T-helper 1 cell treated with Interleukin-12 subunit alpha and Interleukin-12 subunit beta and Interleukin-4 antibody, amounts not matched to agents 30 μg/mL and 1 μg/mL, for 36 hours (primary cell): ENCODE data around the gene TINCR.

Experiments used
- H3K27ac Mint-ChIP-seq: one replicate; pipeline ENCODE4 v1.8.0; 2021; ENCODE audit warnings: mild to moderate bottlenecking, mixed read lengths
- H3K27me3 Mint-ChIP-seq: one replicate; pipeline ENCODE4 v1.8.0; 2021; ENCODE audit warnings: low read depth, mixed read lengths
- H3K36me3 Mint-ChIP-seq: one replicate; pipeline ENCODE4 v1.8.0; 2021; ENCODE audit warnings: low read depth, mixed read lengths
- H3K4me1 Mint-ChIP-seq: one replicate; pipeline ENCODE4 v1.8.0; 2021; ENCODE audit warnings: low read depth, mixed read lengths
- H3K4me3 Mint-ChIP-seq: one replicate; pipeline ENCODE4 v1.8.0; 2021; ENCODE audit warnings: mild to moderate bottlenecking, moderate library complexity, mixed read lengths
- H3K9me3 Mint-ChIP-seq: one replicate; pipeline ENCODE4 v1.8.0; 2021; ENCODE audit warnings: mixed read lengths

The TINCR gene

DNA sequence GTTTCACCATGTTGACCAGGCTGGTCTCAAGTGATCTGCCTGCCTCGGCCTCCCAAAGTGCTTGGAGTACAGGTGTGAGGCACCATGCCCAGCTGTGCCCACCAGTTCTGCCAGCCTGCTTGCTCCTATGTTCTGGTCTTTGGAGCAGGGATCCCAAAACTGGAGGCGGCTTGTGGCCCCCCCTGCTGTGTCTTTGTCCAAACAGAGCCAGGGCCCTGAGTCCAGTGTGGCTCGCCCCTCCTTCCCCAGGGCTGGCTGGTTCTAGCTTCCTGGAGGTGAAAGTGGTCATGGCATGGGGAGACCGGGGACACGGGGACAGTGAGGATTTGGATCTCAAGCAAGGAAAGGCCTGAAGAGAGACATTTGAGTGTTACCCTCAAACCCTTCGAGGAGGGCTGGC is 11.5 kb upstream of the TINCR start:
- H3K27ac Mint-ChIP-seq = no peak overlapping the region
- H3K27me3 Mint-ChIP-seq = no peaks in the 10 kb centered on the region
- no peaks in the 10 kb centered on the region for H3K36me3 Mint-ChIP-seq
- peaks cover 6% of the 10 kb centered on the region for H3K4me1 Mint-ChIP-seq
- no peak overlapping the region for H3K4me3 Mint-ChIP-seq
- no peaks in the 10 kb centered on the region for H3K9me3 Mint-ChIP-seq

DNA sequence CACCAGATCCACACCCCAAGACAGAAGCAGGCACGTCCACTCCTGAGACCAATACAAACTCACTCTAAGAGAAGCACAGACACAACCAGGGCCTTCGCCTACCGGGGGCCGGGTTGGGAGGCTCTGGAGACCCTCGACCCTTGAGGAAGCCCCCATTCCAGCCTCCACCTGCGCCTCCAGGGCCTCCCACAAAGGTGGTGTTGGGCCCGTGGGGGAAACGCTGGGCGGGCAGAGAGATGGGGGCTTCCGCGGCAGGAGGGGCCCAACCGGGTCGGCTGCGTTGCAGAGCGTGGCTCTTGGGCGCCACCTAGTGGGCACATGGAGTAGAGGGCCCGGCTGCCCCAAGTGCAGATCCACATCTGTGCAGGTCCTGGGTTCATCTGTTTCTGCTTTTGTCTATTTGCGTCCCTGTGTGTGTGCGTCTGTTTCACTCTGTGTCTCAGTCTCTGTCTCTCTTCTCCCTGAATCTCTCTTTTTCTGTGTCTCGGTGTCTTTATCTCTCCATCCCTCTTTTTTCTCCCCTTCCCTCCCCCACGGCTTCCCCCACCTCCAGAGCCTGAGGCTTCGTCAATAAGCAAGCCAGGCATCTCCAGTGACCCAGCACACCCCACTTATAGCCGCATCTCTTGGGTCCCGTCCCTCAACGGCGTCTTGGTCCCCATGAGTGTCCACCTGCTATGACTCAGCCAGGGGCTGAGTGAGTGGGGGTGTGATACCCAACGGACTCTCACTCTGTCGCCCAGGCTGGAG is 10.5 kb upstream of the TINCR start:
- Mint-ChIP-seq H3K9me3 (no peaks in the 10 kb centered on the region), H3K27ac (no peak overlapping the region), H3K4me1 (peaks cover 6% of the 10 kb centered on the region), H3K4me3 (no peak overlapping the region), H3K36me3 (no peaks in the 10 kb centered on the region), H3K27me3 (no peaks in the 10 kb centered on the region)

DNA sequence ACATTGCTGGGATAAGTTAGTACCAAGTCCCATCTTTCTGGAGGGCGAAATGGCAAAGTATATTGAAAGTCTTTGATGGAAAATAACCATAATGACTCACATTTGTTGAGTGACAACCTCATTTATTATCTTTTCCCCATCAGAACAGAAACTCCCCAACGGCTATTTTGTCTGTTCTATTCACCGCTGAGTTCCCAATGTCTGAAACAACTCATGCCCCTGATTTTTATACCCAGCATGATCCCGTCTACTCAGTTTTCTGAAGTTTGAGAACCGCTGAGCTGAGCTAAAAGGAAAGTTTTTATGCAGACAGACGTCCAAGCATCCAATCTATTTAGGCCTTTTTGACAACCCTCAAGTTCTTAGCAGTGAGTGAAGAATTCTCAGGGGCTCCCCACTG is 7.8 kb upstream of the TINCR start:
- H3K9me3 Mint-ChIP-seq = no peaks in the 10 kb centered on the region
- H3K27ac Mint-ChIP-seq = no peak overlapping the region
- H3K36me3 Mint-ChIP-seq = no peaks in the 10 kb centered on the region
- no peak overlapping the region for H3K4me3 Mint-ChIP-seq
- H3K4me1 Mint-ChIP-seq = peaks cover 6% of the 10 kb centered on the region
- no peaks in the 10 kb centered on the region for H3K27me3 Mint-ChIP-seq

DNA sequence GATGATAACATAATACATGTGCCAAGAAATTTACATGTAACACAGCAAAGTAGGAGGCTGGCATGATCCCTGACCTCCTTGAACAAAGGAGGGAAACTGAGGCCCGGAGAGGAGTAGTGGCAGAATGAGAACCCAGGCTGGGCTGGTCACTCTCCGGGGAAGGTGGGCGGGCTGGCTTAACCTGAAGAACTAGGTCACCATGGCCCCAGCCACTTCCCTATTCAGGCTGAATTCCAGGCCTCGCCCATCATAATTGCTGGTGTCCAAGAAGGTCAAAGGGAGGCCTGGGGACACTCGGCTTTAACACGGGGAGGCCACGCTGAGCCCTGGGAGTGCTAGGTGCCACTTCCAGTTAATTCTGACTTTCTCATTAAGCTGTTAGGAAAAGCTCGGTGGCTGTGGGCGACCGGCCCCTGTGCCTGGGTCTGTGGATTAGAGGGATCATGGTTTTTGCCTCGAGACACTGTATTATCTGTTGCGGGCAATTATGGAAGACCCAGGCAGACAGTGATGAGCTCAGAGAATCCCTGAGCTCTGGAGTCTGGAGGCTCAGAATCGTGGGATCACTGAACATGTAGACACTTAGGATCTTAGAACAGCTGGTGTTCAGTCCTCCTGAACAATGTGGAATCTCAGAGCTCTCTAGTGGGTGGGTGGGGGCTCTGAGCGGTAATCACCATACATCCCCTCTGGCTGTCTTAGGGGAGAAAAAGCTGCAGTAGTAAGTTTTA is 5.0 kb upstream of the TINCR start:
- peaks cover 4% of the 10 kb centered on the region for H3K27me3 Mint-ChIP-seq
- no peaks in the 10 kb centered on the region for H3K4me1 Mint-ChIP-seq
- H3K27ac Mint-ChIP-seq = no peak overlapping the region
- no peak overlapping the region for H3K4me3 Mint-ChIP-seq
- H3K36me3 Mint-ChIP-seq = no peaks in the 10 kb centered on the region
- H3K9me3 Mint-ChIP-seq = no peaks in the 10 kb centered on the region

DNA sequence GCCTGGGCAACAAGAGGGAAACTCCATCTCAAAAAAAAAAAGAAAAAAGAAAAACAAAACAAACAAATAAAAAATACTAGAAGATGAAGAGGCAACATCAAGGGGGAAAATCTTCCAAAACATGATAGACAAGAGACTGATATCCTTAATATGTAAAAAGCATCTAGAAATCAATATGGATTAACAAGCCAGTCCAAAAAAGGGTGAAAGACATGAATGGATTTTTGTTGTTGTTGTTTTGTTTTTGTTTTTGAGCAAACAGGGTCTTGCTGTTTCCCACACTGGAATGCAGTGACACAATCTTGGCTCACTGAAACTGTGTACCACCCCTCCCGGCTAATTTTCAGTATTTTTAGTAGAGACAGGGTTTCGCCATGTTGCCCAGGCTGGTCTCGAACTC is 4.0 kb upstream of the TINCR start:
- no peak overlapping the region for H3K4me3 Mint-ChIP-seq
- no peaks in the 10 kb centered on the region for H3K36me3 Mint-ChIP-seq
- no peaks in the 10 kb centered on the region for H3K9me3 Mint-ChIP-seq

DNA sequence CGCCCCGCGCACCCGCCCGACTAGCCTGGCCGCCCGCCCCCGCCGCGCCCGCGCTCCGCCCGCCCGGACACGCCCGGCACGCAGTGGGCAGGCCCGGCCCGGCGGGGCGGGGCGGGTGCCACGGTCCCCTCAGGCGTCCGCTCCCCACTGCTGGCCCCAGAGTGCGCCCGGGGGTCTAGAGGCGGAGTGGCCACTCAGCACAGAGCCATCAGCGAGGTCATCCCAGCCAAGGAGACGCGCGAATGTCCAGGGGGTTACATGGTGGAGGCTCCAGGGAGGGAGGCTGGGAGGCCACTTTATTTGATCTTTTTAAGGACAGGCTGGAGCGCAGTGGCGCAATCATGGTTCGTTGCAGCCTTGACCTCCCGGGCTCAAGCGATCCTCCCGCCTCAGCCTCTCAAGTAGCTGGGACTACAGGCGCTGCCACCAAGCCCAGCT is 236 bp upstream of the TINCR start:
- Mint-ChIP-seq H3K27ac (no peak overlapping the region), H3K4me1 (no peaks in the 10 kb centered on the region), H3K4me3 (no peak overlapping the region), H3K27me3 (peaks cover 9% of the 10 kb centered on the region), H3K36me3 (no peaks in the 10 kb centered on the region), H3K9me3 (no peaks in the 10 kb centered on the region)

More for the DNA sequence above, 4.0 kb upstream of the TINCR start:
- Mint-ChIP-seq H3K27me3 (peaks cover 4% of the 10 kb centered on the region), H3K27ac (no peak overlapping the region), H3K4me1 (no peaks in the 10 kb centered on the region)

DNA sequence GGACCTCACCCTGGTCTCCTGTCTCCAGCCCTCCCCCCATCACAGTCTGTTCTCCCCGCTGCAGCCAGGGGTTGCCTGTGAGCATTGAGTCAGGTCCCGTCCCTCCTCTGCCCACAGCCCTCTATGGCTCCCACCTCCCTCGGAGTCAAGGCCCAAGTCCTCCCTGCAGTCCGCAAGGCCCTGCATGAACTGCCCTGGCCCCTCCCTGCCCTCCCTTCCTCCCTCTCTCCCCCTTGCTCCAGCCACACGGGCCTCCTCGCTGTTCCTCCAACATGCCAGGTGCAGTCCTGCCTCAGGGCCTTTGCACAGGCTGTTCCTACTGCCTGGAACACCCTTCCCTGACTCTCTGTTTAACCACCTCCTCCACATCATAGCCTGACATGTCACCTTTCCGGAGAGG is 2.8 kb downstream of the TINCR start:
- no peak overlapping the region for H3K27ac Mint-ChIP-seq
- H3K27me3 Mint-ChIP-seq = peaks cover 9% of the 10 kb centered on the region

DNA sequence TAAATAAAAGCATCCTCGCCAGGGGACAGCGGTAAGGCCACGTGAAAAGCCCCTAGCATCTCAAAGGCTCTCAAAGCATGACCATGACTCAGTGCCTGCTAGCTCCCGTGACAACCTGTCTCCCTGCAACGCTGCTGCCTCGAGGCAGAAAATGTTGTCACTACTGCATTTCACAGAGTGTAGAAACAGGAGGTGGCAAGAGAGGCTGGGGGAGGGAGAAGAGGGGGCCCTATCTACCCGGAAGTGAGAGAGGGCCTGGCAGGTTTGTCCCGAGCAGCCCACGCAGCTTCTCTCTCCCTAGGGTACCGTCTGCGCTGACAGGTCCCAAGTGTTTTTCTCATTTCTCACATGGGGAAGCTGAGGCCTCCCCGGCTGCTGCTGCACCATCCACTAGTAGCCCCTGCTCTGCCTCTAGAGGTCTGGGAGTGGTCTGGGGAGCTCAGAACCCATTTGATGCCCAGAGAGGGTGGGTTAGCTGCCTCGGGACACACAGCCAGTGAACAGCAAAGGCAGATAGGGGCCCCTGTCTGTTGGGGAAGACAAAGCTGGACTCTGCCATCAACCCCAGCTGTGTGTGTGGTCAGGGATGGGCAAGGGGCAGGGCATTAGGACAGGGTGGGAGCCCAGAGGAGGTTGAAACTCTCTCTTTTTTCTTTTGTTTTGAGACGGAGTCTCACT is 3.7 kb downstream of the TINCR start:
- no peak overlapping the region for H3K4me3 Mint-ChIP-seq
- peaks cover 12% of the 10 kb centered on the region for H3K9me3 Mint-ChIP-seq
- H3K4me1 Mint-ChIP-seq = no peaks in the 10 kb centered on the region
- H3K27ac Mint-ChIP-seq = no peak overlapping the region
- H3K27me3 Mint-ChIP-seq = peaks cover 9% of the 10 kb centered on the region
- no peaks in the 10 kb centered on the region for H3K36me3 Mint-ChIP-seq

More for the DNA sequence above, 2.8 kb downstream of the TINCR start:
- no peaks in the 10 kb centered on the region for H3K4me1 Mint-ChIP-seq
- no peak overlapping the region for H3K4me3 Mint-ChIP-seq
- H3K36me3 Mint-ChIP-seq = no peaks in the 10 kb centered on the region
- peaks cover 12% of the 10 kb centered on the region for H3K9me3 Mint-ChIP-seq

DNA sequence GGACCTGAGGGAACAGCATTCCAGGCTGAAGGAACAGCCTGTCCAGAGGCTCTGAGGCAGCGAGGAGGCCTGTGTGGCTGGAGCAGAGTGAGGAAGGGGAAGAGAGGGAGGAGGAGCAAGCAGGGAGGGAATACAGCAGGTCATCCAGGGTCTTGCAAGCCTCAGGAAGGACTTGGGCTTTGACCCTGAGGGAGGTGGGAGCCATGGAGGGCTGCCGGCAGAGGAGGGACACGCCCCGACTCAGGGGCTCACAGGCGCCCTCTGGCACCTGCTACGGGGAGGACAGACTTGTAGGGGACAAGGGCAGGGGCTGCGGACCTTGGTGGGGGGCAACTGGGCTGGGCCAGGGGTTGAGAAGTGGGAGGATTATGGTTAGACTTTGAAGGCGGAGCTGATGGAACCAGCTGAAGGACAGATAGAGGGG is 4.7 kb downstream of the TINCR start:
- Mint-ChIP-seq H3K27me3 (peaks cover 6% of the 10 kb centered on the region), H3K4me3 (no peak overlapping the region), H3K9me3 (peaks cover 12% of the 10 kb centered on the region), H3K4me1 (no peaks in the 10 kb centered on the region), H3K27ac (no peak overlapping the region), H3K36me3 (no peaks in the 10 kb centered on the region)

DNA sequence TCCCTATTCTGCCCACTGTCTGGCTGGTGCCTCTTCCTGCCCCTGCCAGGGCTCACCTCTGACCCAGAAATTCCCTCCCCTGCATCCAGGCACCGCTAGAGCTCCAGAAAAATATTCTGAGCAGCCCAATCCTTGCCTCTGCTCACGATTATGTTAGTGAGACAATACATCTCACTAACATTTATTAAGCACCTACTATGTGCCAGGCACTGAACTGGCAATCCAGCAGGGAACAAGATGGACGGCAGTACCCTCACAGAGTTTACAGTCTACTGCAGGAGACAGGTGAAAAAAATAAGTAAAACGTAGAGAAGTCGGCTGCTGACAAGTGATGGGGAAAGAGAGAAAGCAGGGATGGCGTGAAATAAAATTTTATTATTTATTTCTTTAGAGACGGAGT is 5.5 kb downstream of the TINCR start:
- peaks cover 5% of the 10 kb centered on the region for H3K27me3 Mint-ChIP-seq
- H3K27ac Mint-ChIP-seq = no peak overlapping the region
- H3K4me3 Mint-ChIP-seq = no peak overlapping the region
- no peaks in the 10 kb centered on the region for H3K36me3 Mint-ChIP-seq
- peaks cover 12% of the 10 kb centered on the region for H3K9me3 Mint-ChIP-seq
- H3K4me1 Mint-ChIP-seq = no peaks in the 10 kb centered on the region

DNA sequence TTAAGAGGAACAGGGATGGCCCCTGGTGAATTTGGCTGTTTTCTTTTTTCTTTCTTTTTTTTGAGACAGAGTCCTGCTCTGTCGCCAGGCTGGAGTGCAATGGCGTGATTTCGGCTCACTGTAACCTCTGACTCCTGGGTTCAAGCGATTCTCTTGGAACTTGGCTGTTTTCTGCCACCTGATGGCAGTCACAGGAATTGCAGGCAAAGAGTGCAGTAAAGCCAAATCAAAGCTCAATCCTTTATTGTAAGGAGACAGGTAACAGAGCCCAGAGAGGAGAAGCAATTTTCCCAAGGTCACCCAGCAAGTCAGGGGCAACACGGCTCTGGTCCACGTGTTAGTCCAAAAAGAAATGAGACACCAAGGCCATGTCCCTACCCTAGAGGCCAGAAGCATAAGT is 6.2 kb downstream of the TINCR start:
- Mint-ChIP-seq H3K9me3 (peaks cover 12% of the 10 kb centered on the region), H3K27ac (no peak overlapping the region), H3K27me3 (peaks cover 5% of the 10 kb centered on the region), H3K4me3 (no peak overlapping the region), H3K36me3 (no peaks in the 10 kb centered on the region), H3K4me1 (no peaks in the 10 kb centered on the region)

DNA sequence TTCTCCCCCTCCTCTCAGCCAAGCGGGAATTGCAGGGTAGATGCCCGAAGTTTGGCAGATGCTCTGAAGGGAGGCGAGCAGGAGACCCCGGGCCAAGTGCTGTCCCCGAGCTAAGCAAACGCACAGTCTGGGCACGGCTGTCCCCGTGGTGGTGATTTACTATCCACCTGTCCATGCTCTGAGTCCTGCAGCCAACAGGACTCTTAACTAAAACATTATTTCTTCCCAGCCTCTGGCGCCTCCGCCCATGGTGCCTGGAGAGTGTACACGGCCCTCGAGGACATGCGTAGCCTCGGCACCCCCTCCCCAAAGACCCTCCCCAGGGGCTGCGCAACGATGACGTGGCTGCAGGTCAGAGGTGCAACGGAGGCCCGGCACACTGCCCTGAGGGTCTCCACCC is 7.6 kb downstream of the TINCR start:
- peaks cover 2% of the 10 kb centered on the region for H3K27me3 Mint-ChIP-seq
- no peak overlapping the region for H3K4me3 Mint-ChIP-seq

DNA sequence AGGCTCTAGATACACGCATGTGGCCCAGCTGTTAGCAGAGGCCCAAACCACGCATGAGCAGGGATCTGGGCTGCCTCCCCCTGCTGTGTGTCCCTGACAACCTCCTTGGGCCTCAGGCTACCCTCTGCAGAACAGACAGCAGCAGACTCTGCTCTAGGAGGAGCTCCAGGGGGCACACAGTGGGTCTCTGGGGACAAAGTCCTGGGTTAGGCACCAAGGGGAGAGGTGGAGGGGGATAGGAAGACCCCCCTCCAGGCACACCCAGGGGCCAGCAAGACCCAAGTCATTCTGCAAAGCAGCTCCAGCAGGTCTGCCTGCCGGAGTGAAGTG is 8.0 kb downstream of the TINCR start:
- H3K36me3 Mint-ChIP-seq = no peaks in the 10 kb centered on the region
- H3K27me3 Mint-ChIP-seq = no peaks in the 10 kb centered on the region
- H3K4me1 Mint-ChIP-seq = no peaks in the 10 kb centered on the region
- H3K27ac Mint-ChIP-seq = no peak overlapping the region
- H3K9me3 Mint-ChIP-seq = peaks cover 12% of the 10 kb centered on the region
- no peak overlapping the region for H3K4me3 Mint-ChIP-seq

More for the DNA sequence above, 7.6 kb downstream of the TINCR start:
- Mint-ChIP-seq H3K36me3 (no peaks in the 10 kb centered on the region), H3K27ac (no peak overlapping the region), H3K9me3 (peaks cover 12% of the 10 kb centered on the region), H3K4me1 (no peaks in the 10 kb centered on the region)

DNA sequence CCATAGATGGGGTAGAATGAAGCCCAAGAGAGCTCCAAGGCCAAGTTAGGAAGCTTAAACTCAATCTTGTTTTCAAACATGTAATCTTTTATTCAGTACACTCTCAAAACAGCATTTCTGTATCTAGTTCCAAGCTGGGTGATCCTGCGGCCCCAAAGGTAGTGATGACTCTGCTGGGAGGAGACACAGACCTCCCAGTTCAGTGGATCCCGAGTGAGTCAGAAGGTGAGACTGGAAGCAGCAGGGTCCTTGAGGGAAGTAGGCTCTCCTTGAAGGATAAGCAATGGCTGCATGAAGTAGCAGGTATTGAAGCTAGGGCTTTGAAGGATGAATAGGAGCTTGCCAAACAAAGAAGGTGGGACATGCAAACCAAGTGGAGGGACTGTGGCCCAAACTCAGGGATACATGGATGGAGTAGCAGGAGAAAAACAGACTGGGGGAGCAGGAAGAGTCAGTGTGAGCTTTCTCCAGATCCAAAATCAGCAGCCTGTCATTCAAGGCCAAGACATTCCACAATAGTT is 9.6 kb downstream of the TINCR start:
- H3K9me3 Mint-ChIP-seq = peaks cover 12% of the 10 kb centered on the region
- H3K4me1 Mint-ChIP-seq = no peaks in the 10 kb centered on the region
- H3K4me3 Mint-ChIP-seq = no peak overlapping the region
- H3K27me3 Mint-ChIP-seq = no peaks in the 10 kb centered on the region
- H3K36me3 Mint-ChIP-seq = no peaks in the 10 kb centered on the region
- no peak overlapping the region for H3K27ac Mint-ChIP-seq

DNA sequence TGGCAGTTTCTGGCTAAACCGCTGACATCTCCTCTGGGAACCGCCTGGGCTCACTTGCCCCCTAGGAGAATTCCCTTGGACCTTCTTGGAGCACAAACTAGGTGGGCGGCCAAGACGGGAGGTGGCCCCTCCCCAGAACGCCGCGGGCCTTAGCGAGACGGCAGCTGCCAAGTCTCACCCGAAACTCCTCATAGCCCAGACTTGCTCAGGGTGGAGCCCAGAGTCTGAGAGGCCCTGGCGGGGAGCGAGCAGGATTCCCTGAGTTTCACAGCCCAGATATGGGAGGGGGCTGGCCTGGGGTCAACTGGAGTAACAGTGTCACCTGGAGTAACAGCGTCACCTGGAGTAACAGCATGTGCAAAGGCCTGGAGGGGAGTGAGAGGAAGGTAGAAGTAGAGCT is 10.1 kb downstream of the TINCR start:
- Mint-ChIP-seq H3K4me1 (no peaks in the 10 kb centered on the region), H3K27ac (no peak overlapping the region), H3K9me3 (peaks cover 12% of the 10 kb centered on the region), H3K4me3 (no peak overlapping the region), H3K27me3 (no peaks in the 10 kb centered on the region), H3K36me3 (no peaks in the 10 kb centered on the region)
